Endodermal cell (in vitro differentiated cells): ENCODE measurements around the gene KCNJ10. TPM values are rescaled to one million over a fixed set of nuclear protein-coding genes. Genes with fewer than 3 reads are reported as not detected.
A peak's percentile ranks its signal among the peaks of the same experiment; 100 is the strongest.

ENCODE experiments used
- DNase-seq: peaks from one replicate; pipeline ENCODE4 v3.0.0-alpha.2; 2017
- H3K27ac ChIP-seq: 2 replicates; pipeline ENCODE4 v1.5.1; 2013; ENCODE audit warnings: mild to moderate bottlenecking, low read depth, low read length, moderate library complexity
- H3K27me3 ChIP-seq: 2 replicates; pipeline ENCODE4 v1.6.1; 2013; ENCODE audit warnings: mild to moderate bottlenecking, low read length, moderate library complexity; ENCODE audit not compliant: insufficient read depth, control insufficient read depth, poor library complexity, severe bottlenecking
- H3K36me3 ChIP-seq: 2 replicates; pipeline ENCODE4 v1.7.0; 2013; ENCODE audit warnings: mild to moderate bottlenecking, low read length, moderate library complexity; ENCODE audit not compliant: control insufficient read depth, insufficient read depth
- H3K4me1 ChIP-seq: one replicate; pipeline ENCODE4 v1.7.0; 2013; ENCODE audit warnings: low read length; ENCODE audit not compliant: control insufficient read depth, insufficient read depth
- H3K4me3 ChIP-seq: 2 replicates; pipeline ENCODE4 v1.5.1; 2013; ENCODE audit warnings: mild to moderate bottlenecking, low read length, moderate library complexity
- H3K9ac ChIP-seq: 2 replicates; pipeline ENCODE4 v1.6.1; 2013; ENCODE audit warnings: mild to moderate bottlenecking, low read length, moderate library complexity; ENCODE audit not compliant: poor library complexity, severe bottlenecking; ENCODE audit errors: extremely low read depth
- H3K9me3 ChIP-seq: 2 replicates; pipeline ENCODE4 v1.6.1; 2013; ENCODE audit warnings: mild to moderate bottlenecking, low read length, moderate library complexity; ENCODE audit not compliant: control insufficient read depth
- H3K27ac Mint-ChIP-seq: 2 replicates; pipeline ENCODE4 v1.8.0; 2020; ENCODE audit warnings: mixed read lengths
- H3K27me3 Mint-ChIP-seq: 2 replicates; pipeline ENCODE4 v1.8.0; 2021; ENCODE audit warnings: mild to moderate bottlenecking, mixed read lengths; ENCODE audit not compliant: insufficient read depth
- H3K36me3 Mint-ChIP-seq: 2 replicates; pipeline ENCODE4 v1.8.0; 2020; ENCODE audit warnings: low read depth, mixed read lengths
- H3K4me1 Mint-ChIP-seq: 2 replicates; pipeline ENCODE4 v1.8.0; 2020; ENCODE audit warnings: mixed read lengths
- H3K4me3 Mint-ChIP-seq: 2 replicates; pipeline ENCODE4 v1.8.0; 2020; ENCODE audit warnings: mild to moderate bottlenecking, moderate library complexity, mixed read lengths
- H3K9me3 Mint-ChIP-seq: 2 replicates; pipeline ENCODE4 v1.8.0; 2020; ENCODE audit warnings: mild to moderate bottlenecking, mixed read lengths
- CTCF ChIP-seq: fragments of 200-600 bp; sonication (generic); conservative IDR thresholded peaks from 2 replicates; pipeline ENCODE4 v1.5.0; 2021; ENCODE audit warnings: antibody characterized with exemption, mild to moderate bottlenecking
- WGBS, 2 experiments: methylation state at CpG; one replicate each; pipeline versions ENCODE4 v1.1.5 to v1.1.7; 2013; ENCODE audit warnings: missing lambda C conversion rate in 2 of 2, mixed read lengths in 1 of 2; ENCODE audit not compliant: insufficient coverage in 1 of 2, insufficient read length in 1 of 2; 5-methylcytosine and 5-hydroxymethylcytosine counted together
- total RNA-seq, 2 donors: library from RNA; stranded (reverse); fragmentation: NEBNext Ultra II Directional in 1 of 2; extraction: Animal tissue kit (Norgen Biotek cat#: 25700) in 1 of 2; gene quantifications; 2 replicates in 1 of 2; 3 replicates in 1 of 2; pipeline ENCODE4 v1.2.1, GENCODE V29; 2021

Gene KCNJ10
- total RNA-seq, 2 donors from 2014 or later: 0.26 TPM; not detected in 1

GRCh38 chr1:159982280-159982679 lies 87.7 kb downstream of the KCNJ10 start:
- Histone ChIP-seq H3K9me3 (no peaks in the 10 kb centered on the region), H3K27ac (no peak overlapping the region), H3K9ac (no peak overlapping the region), H3K4me3 (no peak overlapping the region), H3K36me3 (no peaks in the 10 kb centered on the region), H3K27me3 (peaks cover 34% of the 10 kb centered on the region), H3K4me1 (no peaks in the 10 kb centered on the region)
- Mint-ChIP-seq H3K36me3 (no peaks in the 10 kb centered on the region), H3K27ac (no peak overlapping the region), H3K4me3 (no peak overlapping the region), H3K9me3 (no peaks in the 10 kb centered on the region), H3K27me3 (peaks cover 33% of the 10 kb centered on the region), H3K4me1 (peaks cover 7% of the 10 kb centered on the region)
- no peak for TF ChIP-seq CTCF
- DNase-seq: no peak
- 87 to 89% methylated on average over 4 to 5 of the region's 6 CpGs for WGBS, 2 experiments

GRCh38 chr1:159981351-159982055 lies 88.5 kb downstream of the KCNJ10 start:
- Mint-ChIP-seq H3K27me3 (peaks cover 35% of the 10 kb centered on the region), H3K4me1 (peaks cover 4% of the 10 kb centered on the region), H3K4me3 (no peak overlapping the region), H3K9me3 (no peaks in the 10 kb centered on the region), H3K27ac (no peak overlapping the region), H3K36me3 (no peaks in the 10 kb centered on the region)
- TF ChIP-seq CTCF: no peak
- H3K27ac ChIP-seq: no peak overlapping the region
- peak; percentile 23 for DNase-seq
- H3K9me3 ChIP-seq: no peaks in the 10 kb centered on the region
- peaks cover 35% of the 10 kb centered on the region for H3K27me3 ChIP-seq
- no peak overlapping the region for H3K9ac ChIP-seq
- H3K4me3 ChIP-seq: no peak overlapping the region
- 91 to 95% methylated on average over 5 to 6 of the region's 6 CpGs for whole genome bisulfite sequencing, 2 experiments
- H3K36me3 ChIP-seq: no peaks in the 10 kb centered on the region
- no peaks in the 10 kb centered on the region for H3K4me1 ChIP-seq

- no peak overlapping the region for H3K27ac ChIP-seq
- Mint-ChIP-seq H3K9me3 (no peaks in the 10 kb centered on the region), H3K27ac (no peak overlapping the region), H3K27me3 (peaks cover 35% of the 10 kb centered on the region), H3K4me1 (peaks cover 4% of the 10 kb centered on the region), H3K36me3 (no peaks in the 10 kb centered on the region), H3K4me3 (no peak overlapping the region)
- DNase-seq: peak; percentile 7
- no peak for TF ChIP-seq CTCF
- no peak overlapping the region for H3K9ac ChIP-seq
- no peaks in the 10 kb centered on the region for H3K4me1 ChIP-seq
- H3K9me3 ChIP-seq: no peaks in the 10 kb centered on the region
- no peaks in the 10 kb centered on the region for H3K36me3 ChIP-seq
- 96 to 97% methylated on average over 6 to 7 of the region's 7 CpGs for WGBS, 2 experiments
- H3K4me3 ChIP-seq: no peak overlapping the region
- peaks cover 35% of the 10 kb centered on the region for H3K27me3 ChIP-seq
These were observed 89.2 kb downstream of the KCNJ10 start for GRCh38 chr1:159980786-159981185.
